WERI-Rb-1 (cell line): ENCODE results near the gene ALDH4A1.

Experiments
- DNase-seq: peaks from one replicate; pipeline ENCODE4 v3.0.0-alpha.2; 2020
- H3K27ac ChIP-seq: fragments of 250-450 bp; sonication (Bioruptor Pico); 2 replicates; pipeline ENCODE4 v1.5.1; 2020; ENCODE audit warnings: mild to moderate bottlenecking, moderate library complexity
- H3K27me3 ChIP-seq: fragments of 250-450 bp; sonication (Bioruptor Pico); 2 replicates; pipeline ENCODE4 v1.5.1; 2021; ENCODE audit warnings: mild to moderate bottlenecking, low read depth, moderate library complexity; ENCODE audit not compliant: insufficient read depth, severe bottlenecking
- H3K36me3 ChIP-seq: fragments of 250-450 bp; sonication (Bioruptor Pico); 2 replicates; pipeline ENCODE4 v1.5.1; 2020; ENCODE audit warnings: mild to moderate bottlenecking, moderate library complexity
- H3K4me3 ChIP-seq: 2 replicates; pipeline ENCODE4 v1.5.1; 2011; ENCODE audit warnings: low read depth, mild to moderate bottlenecking, control low read depth, low read length
- H3K9me3 ChIP-seq: fragments of 250-450 bp; sonication (Bioruptor Pico); 2 replicates; pipeline ENCODE4 v1.5.1; 2021; ENCODE audit warnings: mild to moderate bottlenecking, moderate library complexity; ENCODE audit not compliant: severe bottlenecking
- CTCF ChIP-seq: IDR thresholded peaks from 2 replicates; pipeline ENCODE4 v1.5.1; 2011; ENCODE audit warnings: low read depth, mild to moderate bottlenecking, control low read depth, inconsistent platforms, low read length

ALDH4A1 gene

GRCh38 chr1:18926315-18927081 is 24.1 kb upstream of the ALDH4A1 start:
- no peak for DNase-seq
- no peaks in the 10 kb centered on the region for H3K9me3 ChIP-seq
- no peaks in the 10 kb centered on the region for H3K27me3 ChIP-seq
- H3K27ac ChIP-seq, result no peak overlapping the region
- no peaks in the 10 kb centered on the region for H3K36me3 ChIP-seq
- no peak overlapping the region for H3K4me3 ChIP-seq
- TF ChIP-seq CTCF, result no peak

GRCh38 chr1:18925279-18925678 is 22.9 kb upstream of the ALDH4A1 start:
- Histone ChIP-seq H3K27ac (no peak overlapping the region), H3K36me3 (no peaks in the 10 kb centered on the region; the same call in 1 of the 2 replicates), H3K27me3 (no peaks in the 10 kb centered on the region), H3K9me3 (no peaks in the 10 kb centered on the region), H3K4me3 (no peak overlapping the region)
- TF ChIP-seq CTCF, result no peak
- DNase-seq, result no peak

GRCh38 chr1:18924221-18924691 is 21.9 kb upstream of the ALDH4A1 start:
- Histone ChIP-seq H3K9me3 (no peaks in the 10 kb centered on the region), H3K4me3 (no peak overlapping the region), H3K27me3 (no peaks in the 10 kb centered on the region), H3K27ac (peak overlapping the region; percentile 79), H3K36me3 (no peaks in the 10 kb centered on the region; the same call in 1 of the 2 replicates)
- DNase-seq, result no peak
- TF ChIP-seq CTCF, result no peak

- Histone ChIP-seq H3K9me3 (no peaks in the 10 kb centered on the region), H3K4me3 (no peak overlapping the region), H3K27me3 (no peaks in the 10 kb centered on the region), H3K36me3 (no peaks in the 10 kb centered on the region; the same call in 1 of the 2 replicates), H3K27ac (peak overlapping the region; percentile 79)
- TF ChIP-seq CTCF, result no peak
- no peak for DNase-seq
Measured at GRCh38 chr1:18923756-18924211, 21.4 kb upstream of the ALDH4A1 start.

- Histone ChIP-seq H3K9me3 (no peaks in the 10 kb centered on the region), H3K36me3 (peaks cover 2% of the 10 kb centered on the region), H3K27me3 (no peaks in the 10 kb centered on the region), H3K27ac (peak overlapping the region; percentile 79), H3K4me3 (no peak overlapping the region)
- DNase-seq, result peak; percentile 50
- no peak for TF ChIP-seq CTCF
Measured at GRCh38 chr1:18922848-18923755, 20.7 kb upstream of the ALDH4A1 start.
